ENCODE measurements around the gene DOCK8. TPM values are rescaled to one million over a fixed set of nuclear protein-coding genes. Genes with fewer than 3 reads are reported as not detected.
A peak's percentile ranks its signal among the peaks of the same experiment; 100 is the strongest.

DOCK8 gene
- polyA plus RNA-seq, 2 of the 4 experiments (the other 2 are of a cell fraction), result 0.27 to 0.68 TPM

DNA sequence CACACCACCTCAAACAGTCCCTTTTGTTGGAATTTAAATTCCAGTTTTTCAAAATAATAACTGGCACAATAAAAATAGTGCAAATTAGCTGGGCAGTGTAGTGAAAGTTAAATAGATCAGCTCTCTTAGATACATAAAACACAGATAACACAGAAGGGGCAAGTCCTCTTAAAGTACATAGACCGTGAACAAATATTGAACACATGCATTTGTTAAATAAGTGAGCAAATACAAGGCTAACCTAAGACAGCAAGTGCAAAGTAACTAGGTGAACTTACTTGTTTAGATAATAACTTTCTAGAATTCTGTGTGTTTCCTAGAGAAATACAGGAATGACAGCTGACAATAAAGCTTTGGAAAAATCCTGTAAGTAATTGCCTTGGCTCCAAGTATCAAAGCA is 280.1 kb downstream of the DOCK8 start:
- ChIA-PET CTCF (interaction anchor here (2.3 kb wide), 1 partner anchor 21 kb away, joined by 8 read pairs; no protein-coding TSS in a partner anchor), POLR2A (interaction anchor here (1.4 kb wide), 1 partner anchor 9 kb away, joined by 4 read pairs; no protein-coding TSS in a partner anchor)
- FAIRE-seq (no peak), ATAC-seq (no peak), DNase-seq (ENCODE audit: low read depth in 1 of 2, low spot score in 1 of 2) (no peak)
- Histone ChIP-seq H3K4me2 (no peak overlapping the region), H3K27ac (no peak overlapping the region), H3K9me3 (no peaks in the 10 kb centered on the region), H3K4me3 (no peak overlapping the region), H3K4me1 (peaks cover 24% of the 10 kb centered on the region)
- 69% methylated on average over 1 of the region's 1 CpG for WGBS (ENCODE audit: missing lambda C conversion rate)
- TF ChIP-seq PHF8 (IDR thresholded peaks at IDR 0.05; ENCODE audit: borderline replicate concordance, low read depth) (no peak), FOSL2 (IDR thresholded peaks at IDR 0.05) (no peak), FOSL2 (CRISPR knock-in tag; IDR thresholded peaks at IDR 0.05) (no peak)
- TF ChIP-seq, protein P1, sequence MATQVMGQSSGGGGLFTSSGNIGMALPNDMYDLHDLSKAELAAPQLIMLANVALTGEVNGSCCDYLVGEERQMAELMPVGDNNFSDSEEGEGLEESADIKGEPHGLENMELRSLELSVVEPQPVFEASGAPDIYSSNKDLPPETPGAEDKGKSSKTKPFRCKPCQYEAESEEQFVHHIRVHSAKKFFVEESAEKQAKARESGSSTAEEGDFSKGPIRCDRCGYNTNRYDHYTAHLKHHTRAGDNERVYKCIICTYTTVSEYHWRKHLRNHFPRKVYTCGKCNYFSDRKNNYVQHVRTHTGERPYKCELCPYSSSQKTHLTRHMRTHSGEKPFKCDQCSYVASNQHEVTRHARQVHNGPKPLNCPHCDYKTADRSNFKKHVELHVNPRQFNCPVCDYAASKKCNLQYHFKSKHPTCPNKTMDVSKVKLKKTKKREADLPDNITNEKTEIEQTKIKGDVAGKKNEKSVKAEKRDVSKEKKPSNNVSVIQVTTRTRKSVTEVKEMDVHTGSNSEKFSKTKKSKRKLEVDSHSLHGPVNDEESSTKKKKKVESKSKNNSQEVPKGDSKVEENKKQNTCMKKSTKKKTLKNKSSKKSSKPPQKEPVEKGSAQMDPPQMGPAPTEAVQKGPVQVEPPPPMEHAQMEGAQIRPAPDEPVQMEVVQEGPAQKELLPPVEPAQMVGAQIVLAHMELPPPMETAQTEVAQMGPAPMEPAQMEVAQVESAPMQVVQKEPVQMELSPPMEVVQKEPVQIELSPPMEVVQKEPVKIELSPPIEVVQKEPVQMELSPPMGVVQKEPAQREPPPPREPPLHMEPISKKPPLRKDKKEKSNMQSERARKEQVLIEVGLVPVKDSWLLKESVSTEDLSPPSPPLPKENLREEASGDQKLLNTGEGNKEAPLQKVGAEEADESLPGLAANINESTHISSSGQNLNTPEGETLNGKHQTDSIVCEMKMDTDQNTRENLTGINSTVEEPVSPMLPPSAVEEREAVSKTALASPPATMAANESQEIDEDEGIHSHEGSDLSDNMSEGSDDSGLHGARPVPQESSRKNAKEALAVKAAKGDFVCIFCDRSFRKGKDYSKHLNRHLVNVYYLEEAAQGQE (IDR thresholded peaks at IDR 0.05), result no peak

DNA sequence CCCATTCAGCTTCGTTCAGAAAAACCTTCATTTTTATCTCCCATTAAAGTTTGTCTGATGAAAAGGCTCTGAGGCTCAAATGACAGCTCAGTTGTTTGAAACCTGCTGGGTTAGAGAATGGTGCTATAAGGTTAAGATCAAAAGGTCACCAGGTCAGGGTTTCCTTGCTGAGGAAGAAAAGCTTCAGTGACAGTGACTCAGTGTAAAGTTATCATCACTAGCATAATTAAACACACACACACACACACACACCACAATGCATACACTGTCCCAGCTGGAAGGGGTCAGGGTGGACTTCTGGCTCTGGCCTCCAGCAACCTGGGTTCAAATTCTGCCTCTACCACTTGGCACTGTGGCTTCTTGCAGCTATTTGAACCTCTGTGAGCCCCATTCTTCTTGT is 281.1 kb downstream of the DOCK8 start:
- Histone ChIP-seq H3K27ac (no peak overlapping the region), H3K9me3 (no peaks in the 10 kb centered on the region), H3K4me2 (no peak overlapping the region), H3K4me3 (no peak overlapping the region), H3K4me1 (peaks cover 14% of the 10 kb centered on the region)
- WGBS (ENCODE audit: missing lambda C conversion rate), result 90% methylated on average over 1 of the region's 1 CpG
- ChIA-PET CTCF (interaction anchor here (0.6 to 1.3 kb wide), 5 partner anchors 9 to 119 kb away, joined by 3 read pairs; partner anchors contain the start of gene KANK1), POLR2A (interaction anchor here (1.4 kb wide), 1 partner anchor 8 kb away, joined by 4 read pairs; no protein-coding TSS in a partner anchor)
- no peak for DNase-seq (ENCODE audit: low read depth in 1 of 2, low spot score in 1 of 2)
- TF ChIP-seq HOXB13 (CRISPR knock-in tag; IDR thresholded peaks at IDR 0.05; ENCODE audit: low read depth) (no peak), NPAS2 (CRISPR knock-in tag; IDR thresholded peaks at IDR 0.05; ENCODE audit: borderline replicate concordance) (no peak), PHF8 (IDR thresholded peaks at IDR 0.05; ENCODE audit: borderline replicate concordance, low read depth) (no peak), RAD21 (conservative IDR thresholded peaks at IDR 0.05 in 1 of 2, IDR thresholded peaks at IDR 0.05 in 1 of 2) (no peak)
- no peak for FAIRE-seq
- no peak for ATAC-seq

DNA sequence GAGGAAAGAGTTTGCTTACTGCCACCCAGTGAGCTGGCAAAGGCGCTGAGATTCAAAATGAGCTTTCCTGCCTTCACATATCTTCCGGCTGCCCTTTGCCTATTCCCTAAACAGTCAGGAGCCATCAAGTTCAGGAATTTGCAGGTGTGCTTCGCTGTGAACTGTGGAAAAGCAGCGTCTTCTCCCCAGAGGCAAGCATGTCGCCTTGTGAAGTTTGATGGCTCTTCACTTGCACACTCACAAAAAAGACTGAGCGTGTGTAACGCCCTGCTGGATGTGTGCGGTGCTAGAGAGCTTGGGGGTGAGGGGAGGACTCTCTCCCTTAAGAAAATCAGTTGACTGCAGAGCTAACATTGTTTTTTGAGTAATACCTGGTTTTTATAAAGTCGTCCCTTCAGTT is 288.7 kb downstream of the DOCK8 start:
- peak overlapping the region; percentile 86 to 91 for H3K27ac ChIP-seq
- no peak for DNase-seq (ENCODE audit: low read depth in 1 of 2, low spot score in 1 of 2)
- ATAC-seq, result no peak; a peak in 1 of 6 replicates
- peak overlapping the region; percentile 73 for H3K4me3 ChIP-seq
- ChIA-PET CTCF (interaction anchor here (0.6 to 1.4 kb wide), 9 partner anchors 10 to 368 kb away, joined by 3 to 4 read pairs (median 3); no protein-coding TSS in a partner anchor), POLR2A (interaction anchor here (0.6 to 1.4 kb wide), 3 partner anchors 8 to 117 kb away, joined by 3 to 4 read pairs (median 3); no protein-coding TSS in a partner anchor)
- H3K9me3 ChIP-seq, result no peaks in the 10 kb centered on the region
- H3K4me1 ChIP-seq, result peaks cover 16% of the 10 kb centered on the region
- no peak for FAIRE-seq
- 79% methylated on average over 9 of the region's 9 CpGs for WGBS (ENCODE audit: missing lambda C conversion rate)
- peak overlapping the region; percentile 91 for H3K4me2 ChIP-seq
- TF ChIP-seq CBX8 (IDR thresholded peaks at IDR 0.05) (no peak), RARB (CRISPR knock-in tag; IDR thresholded peaks at IDR 0.05) (no peak), RAD21 (conservative IDR thresholded peaks at IDR 0.05 in 1 of 2, IDR thresholded peaks at IDR 0.05 in 1 of 2) (no peak), MAZ (IDR thresholded peaks at IDR 0.05; ENCODE audit: borderline replicate concordance, low read depth, low read length) (no peak), FOXS1 (CRISPR knock-in tag; IDR thresholded peaks at IDR 0.05) (no peak), CHD2 (IDR thresholded peaks at IDR 0.05; ENCODE audit: low read length, partially characterized antibody) (no peak), EHMT2 (IDR thresholded peaks at IDR 0.05; ENCODE audit: low read depth) (no peak), HOXB5 (CRISPR knock-in tag; IDR thresholded peaks at IDR 0.05) (no peak), HOXA7 (CRISPR knock-in tag; IDR thresholded peaks at IDR 0.05) (no peak), SREBF2 (IDR thresholded peaks at IDR 0.05) (no peak)
- TF ChIP-seq, protein P2, sequence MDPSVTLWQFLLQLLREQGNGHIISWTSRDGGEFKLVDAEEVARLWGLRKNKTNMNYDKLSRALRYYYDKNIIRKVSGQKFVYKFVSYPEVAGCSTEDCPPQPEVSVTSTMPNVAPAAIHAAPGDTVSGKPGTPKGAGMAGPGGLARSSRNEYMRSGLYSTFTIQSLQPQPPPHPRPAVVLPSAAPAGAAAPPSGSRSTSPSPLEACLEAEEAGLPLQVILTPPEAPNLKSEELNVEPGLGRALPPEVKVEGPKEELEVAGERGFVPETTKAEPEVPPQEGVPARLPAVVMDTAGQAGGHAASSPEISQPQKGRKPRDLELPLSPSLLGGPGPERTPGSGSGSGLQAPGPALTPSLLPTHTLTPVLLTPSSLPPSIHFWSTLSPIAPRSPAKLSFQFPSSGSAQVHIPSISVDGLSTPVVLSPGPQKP (IDR thresholded peaks at IDR 0.05; ENCODE audit: low read depth, low read length), result no peak
- TF ChIP-seq, protein P3, sequence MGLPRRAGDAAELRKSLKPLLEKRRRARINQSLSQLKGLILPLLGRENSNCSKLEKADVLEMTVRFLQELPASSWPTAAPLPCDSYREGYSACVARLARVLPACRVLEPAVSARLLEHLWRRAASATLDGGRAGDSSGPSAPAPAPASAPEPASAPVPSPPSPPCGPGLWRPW (IDR thresholded peaks at IDR 0.05), result no peak
- TF ChIP-seq, protein P4, sequence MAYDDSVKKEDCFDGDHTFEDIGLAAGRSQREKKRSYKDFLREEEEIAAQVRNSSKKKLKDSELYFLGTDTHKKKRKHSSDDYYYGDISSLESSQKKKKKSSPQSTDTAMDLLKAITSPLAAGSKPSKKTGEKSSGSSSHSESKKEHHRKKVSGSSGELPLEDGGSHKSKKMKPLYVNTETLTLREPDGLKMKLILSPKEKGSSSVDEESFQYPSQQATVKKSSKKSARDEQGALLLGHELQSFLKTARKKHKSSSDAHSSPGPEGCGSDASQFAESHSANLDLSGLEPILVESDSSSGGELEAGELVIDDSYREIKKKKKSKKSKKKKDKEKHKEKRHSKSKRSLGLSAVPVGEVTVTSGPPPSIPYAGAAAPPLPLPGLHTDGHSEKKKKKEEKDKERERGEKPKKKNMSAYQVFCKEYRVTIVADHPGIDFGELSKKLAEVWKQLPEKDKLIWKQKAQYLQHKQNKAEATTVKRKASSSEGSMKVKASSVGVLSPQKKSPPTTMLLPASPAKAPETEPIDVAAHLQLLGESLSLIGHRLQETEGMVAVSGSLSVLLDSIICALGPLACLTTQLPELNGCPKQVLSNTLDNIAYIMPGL (CRISPR knock-in tag; IDR thresholded peaks at IDR 0.05; ENCODE audit: borderline replicate concordance), result no peak
- TF ChIP-seq, protein P5, sequence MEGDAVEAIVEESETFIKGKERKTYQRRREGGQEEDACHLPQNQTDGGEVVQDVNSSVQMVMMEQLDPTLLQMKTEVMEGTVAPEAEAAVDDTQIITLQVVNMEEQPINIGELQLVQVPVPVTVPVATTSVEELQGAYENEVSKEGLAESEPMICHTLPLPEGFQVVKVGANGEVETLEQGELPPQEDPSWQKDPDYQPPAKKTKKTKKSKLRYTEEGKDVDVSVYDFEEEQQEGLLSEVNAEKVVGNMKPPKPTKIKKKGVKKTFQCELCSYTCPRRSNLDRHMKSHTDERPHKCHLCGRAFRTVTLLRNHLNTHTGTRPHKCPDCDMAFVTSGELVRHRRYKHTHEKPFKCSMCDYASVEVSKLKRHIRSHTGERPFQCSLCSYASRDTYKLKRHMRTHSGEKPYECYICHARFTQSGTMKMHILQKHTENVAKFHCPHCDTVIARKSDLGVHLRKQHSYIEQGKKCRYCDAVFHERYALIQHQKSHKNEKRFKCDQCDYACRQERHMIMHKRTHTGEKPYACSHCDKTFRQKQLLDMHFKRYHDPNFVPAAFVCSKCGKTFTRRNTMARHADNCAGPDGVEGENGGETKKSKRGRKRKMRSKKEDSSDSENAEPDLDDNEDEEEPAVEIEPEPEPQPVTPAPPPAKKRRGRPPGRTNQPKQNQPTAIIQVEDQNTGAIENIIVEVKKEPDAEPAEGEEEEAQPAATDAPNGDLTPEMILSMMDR (IDR thresholded peaks at IDR 0.05), result no peak
